H1 (cell line): ENCODE data around the gene ASXL2. TPM values are rescaled to one million over a fixed set of nuclear protein-coding genes. Genes with fewer than 3 reads are reported as not detected.

Experiments used
- CTCF ChIA-PET: fragments of 300-600 bp; sonication (Branson Sonifier 250); formaldehyde crosslinking; loops from one replicate; lab custom pipeline; 2021; ENCODE audit not compliant: partially characterized antibody; lab: Charles Lee
- POLR2A ChIA-PET: fragments of 300-600 bp; sonication (Branson Sonifier 250); formaldehyde crosslinking; loops from one replicate; lab custom pipeline; 2021; ENCODE audit warnings: inconsistent platforms; ENCODE audit not compliant: partially characterized antibody; lab: Charles Lee
- DNase-seq, 2 experiments: peaks; one replicate each; pipeline versions ENCODE4 v3.0.0 to v3.0.0-alpha.2; 2010 to 2022; ENCODE audit warnings: low spot score in 2 of 2, low read depth in 1 of 2, mixed read lengths in 1 of 2
- FAIRE-seq: peaks from 2 replicates; lab custom pipeline; 2011; peaks lifted over from hg19 to GRCh38; lab: Jason Lieb, UNC
- H2AFZ ChIP-seq: 2 replicates; pipeline ENCODE4 v1.8.1; 2012; ENCODE audit warnings: low read length, inconsistent platforms
- H2AK5ac ChIP-seq: 2 replicates; pipeline ENCODE4 v1.6.1; 2013; ENCODE audit warnings: low read depth, low read length
- H2BK120ac ChIP-seq: replicated peaks from 2 replicates; pipeline ENCODE3; 2013; ENCODE audit warnings: low read depth, low read length, inconsistent platforms
- H2BK12ac ChIP-seq: 2 replicates; pipeline ENCODE4 v1.6.1; 2013; ENCODE audit warnings: low read depth, low read length
- H2BK15ac ChIP-seq: 2 replicates; pipeline ENCODE4 v1.6.1; 2013; ENCODE audit warnings: low read length
- H2BK20ac ChIP-seq: 2 replicates; pipeline ENCODE4 v1.6.1; 2013; ENCODE audit warnings: low read length
- H2BK5ac ChIP-seq: 2 replicates; pipeline ENCODE4 v1.6.1; 2013; ENCODE audit warnings: low read depth, low read length
- H3K14ac ChIP-seq: 2 replicates; pipeline ENCODE4 v1.6.1; 2013; ENCODE audit warnings: inconsistent platforms; ENCODE audit not compliant: insufficient read length
- H3K18ac ChIP-seq: 2 replicates; pipeline ENCODE4 v1.6.1; 2013; ENCODE audit warnings: low read length; ENCODE audit errors: extremely low read depth
- H3K23ac ChIP-seq: 2 replicates; pipeline ENCODE4 v1.6.1; 2013; ENCODE audit warnings: inconsistent platforms; ENCODE audit not compliant: insufficient read length
- H3K23me2 ChIP-seq: 2 replicates; pipeline ENCODE4 v1.6.1; 2013; ENCODE audit warnings: low read depth, low read length
- H3K27ac ChIP-seq: 2 replicates; pipeline ENCODE4 v1.6.1; 2011; ENCODE audit warnings: low read depth, low read length, inconsistent platforms
- H3K27me3 ChIP-seq, 4 experiments: replicated peaks in 1 of 4; 1 replicate in 1 of 4; 2 replicates in 3 of 4; pipeline versions ENCODE4 v1.6.1 to v1.8.1; 2011 to 2013; ENCODE audit warnings: low read length in 3 of 4, mild to moderate bottlenecking in 3 of 4, inconsistent platforms in 2 of 4, mixed read lengths in 2 of 4, moderate library complexity in 1 of 4; ENCODE audit not compliant: control insufficient read depth in 3 of 4, insufficient read depth in 3 of 4; ENCODE audit errors: extremely low read depth in 1 of 4
- H3K36me3 ChIP-seq, 4 experiments: 2 replicates each; pipeline versions ENCODE4 v1.6.1 to v1.8.1; 2011 to 2013; ENCODE audit warnings: mild to moderate bottlenecking in 4 of 4, low read length in 3 of 4, moderate library complexity in 2 of 4, control low read depth in 1 of 4, inconsistent platforms in 1 of 4; ENCODE audit not compliant: insufficient read depth in 4 of 4, control insufficient read depth in 2 of 4
- H3K4ac ChIP-seq: replicated peaks from 2 replicates; pipeline ENCODE3; 2013; ENCODE audit warnings: low read length, low read depth, mixed read lengths, inconsistent platforms; ENCODE audit not compliant: insufficient read length
- H3K4me1 ChIP-seq, 4 experiments: replicated peaks in 1 of 4; 1 replicate in 1 of 4; 2 replicates in 3 of 4; pipeline versions ENCODE4 v1.6.1 to v1.8.1; 2011 to 2013; ENCODE audit warnings: low read length in 3 of 4, inconsistent platforms in 2 of 4, mixed read lengths in 1 of 4; ENCODE audit not compliant: insufficient read depth in 4 of 4, control insufficient read depth in 3 of 4
- H3K4me2 ChIP-seq, 2 experiments: 2 replicates each; pipeline versions ENCODE4 v1.6.1 to v1.8.1; 2011 to 2013; ENCODE audit warnings: low read depth in 2 of 2, low read length in 2 of 2, control low read depth in 1 of 2, inconsistent platforms in 1 of 2, mild to moderate bottlenecking in 1 of 2; ENCODE audit not compliant: insufficient read depth in 1 of 2
- H3K4me3 ChIP-seq, 4 experiments: fragments of 200-600, 300-600 bp in 1 of 4; sonication (generic), shearing (Covaris generic), sonication (Bioruptor Twin) in 1 of 4; 2 replicates each; pipeline versions ENCODE4 v1.5.1 to v1.8.1; 2011 to 2016; ENCODE audit warnings: low read length in 4 of 4, low read depth in 3 of 4, control low read depth in 2 of 4, inconsistent platforms in 2 of 4, mild to moderate bottlenecking in 2 of 4, mixed read lengths in 1 of 4, moderate library complexity in 1 of 4; ENCODE audit not compliant: insufficient read depth in 2 of 4; ENCODE audit errors: extremely low read depth in 1 of 4
- H3K56ac ChIP-seq: replicated peaks from 2 replicates; pipeline ENCODE3; 2013; ENCODE audit warnings: low read depth, mild to moderate bottlenecking, mixed read lengths, low read length, inconsistent platforms; ENCODE audit not compliant: insufficient read length
- H3K79me1 ChIP-seq: 2 replicates; pipeline ENCODE4 v1.6.1; 2013; ENCODE audit warnings: low read depth, low read length, control low read depth
- H3K79me2 ChIP-seq, 2 experiments: 2 replicates each; pipeline versions ENCODE4 v1.6.1 to v1.8.1; 2012 to 2013; ENCODE audit warnings: low read length in 2 of 2, mild to moderate bottlenecking in 2 of 2, inconsistent platforms in 1 of 2; ENCODE audit not compliant: insufficient read depth in 2 of 2, control insufficient read depth in 1 of 2
- H3K9ac ChIP-seq, 4 experiments: replicated peaks in 1 of 4; 1 replicate in 1 of 4; 2 replicates in 3 of 4; pipeline versions ENCODE4 v1.6.1 to v1.8.1; 2011 to 2013; ENCODE audit warnings: low read depth in 3 of 4, low read length in 3 of 4, control low read depth in 2 of 4, mild to moderate bottlenecking in 2 of 4, moderate library complexity in 2 of 4, inconsistent platforms in 1 of 4; ENCODE audit errors: extremely low read depth in 1 of 4
- H3K9me3 ChIP-seq, 2 experiments: 2 replicates each; pipeline versions ENCODE4 v1.6.1 to v1.8.1; 2012 to 2013; ENCODE audit warnings: mild to moderate bottlenecking in 2 of 2, moderate library complexity in 2 of 2, control low read depth in 1 of 2, inconsistent platforms in 1 of 2, low read depth in 1 of 2, low read length in 1 of 2, mixed read lengths in 1 of 2; ENCODE audit not compliant: insufficient read depth in 2 of 2
- H4K20me1 ChIP-seq, 2 experiments: replicated peaks in 1 of 2; 2 replicates each; pipeline versions ENCODE3 to v1.8.1; 2011 to 2013; ENCODE audit warnings: inconsistent platforms in 2 of 2, low read length in 2 of 2, mild to moderate bottlenecking in 1 of 2; ENCODE audit not compliant: insufficient read depth in 2 of 2, control insufficient read depth in 1 of 2
- H4K5ac ChIP-seq: 2 replicates; pipeline ENCODE4 v1.6.1; 2013; ENCODE audit warnings: low read length, low read depth, mixed read lengths, inconsistent platforms; ENCODE audit not compliant: insufficient read length
- H4K8ac ChIP-seq: 2 replicates; pipeline ENCODE4 v1.8.0; 2013; ENCODE audit warnings: mild to moderate bottlenecking, moderate library complexity, low read length, inconsistent platforms; ENCODE audit not compliant: insufficient read depth; ENCODE audit errors: extremely low read depth
- H4K91ac ChIP-seq: replicated peaks from 2 replicates; pipeline ENCODE3; 2013; ENCODE audit warnings: low read length, mixed read lengths, inconsistent platforms; ENCODE audit not compliant: insufficient read length
- CBX5 ChIP-seq: fragments of 300-800, 300-1000 bp; sonication (generic); IDR thresholded peaks from 2 replicates; pipeline ENCODE4 v1.7.1; 2016; ENCODE audit warnings: antibody characterized with exemption, low read length, low read depth
- CHD1 ChIP-seq: IDR thresholded peaks from 2 replicates; pipeline ENCODE4 v1.6.1; 2012; ENCODE audit warnings: low read depth, low read length, improper control_type of control experiment
- CREB1 ChIP-seq: IDR thresholded peaks from 2 replicates; pipeline ENCODE4 v1.6.1; 2012; ENCODE audit warnings: inconsistent platforms
- KDM4A ChIP-seq: IDR thresholded peaks from one replicate; pipeline ENCODE4 v1.7.1; 2012; ENCODE audit warnings: low read depth, mild to moderate bottlenecking, moderate library complexity, low read length, inconsistent platforms; ENCODE audit not compliant: severe bottlenecking
- NRF1 ChIP-seq: IDR thresholded peaks from 2 replicates; pipeline ENCODE4 v1.6.1; 2011; ENCODE audit warnings: mild to moderate bottlenecking, low read depth, low read length, improper control_type of control experiment
- POLR2AphosphoS5 ChIP-seq: IDR thresholded peaks from 2 replicates; pipeline ENCODE4 v1.6.1; 2011; ENCODE audit warnings: low read depth, low read length
- RAD21 ChIP-seq, 2 experiments: IDR thresholded peaks in 1 of 2; conservative IDR thresholded peaks in 1 of 2; 2 replicates each; pipeline ENCODE4 v1.6.1; 2011; ENCODE audit warnings: low read depth in 2 of 2, low read length in 2 of 2, improper control_type of control experiment in 1 of 2, inconsistent platforms in 1 of 2, mild to moderate bottlenecking in 1 of 2, moderate library complexity in 1 of 2
- RBBP5 ChIP-seq: IDR thresholded peaks from 2 replicates; pipeline ENCODE4 v1.7.1; 2012; ENCODE audit warnings: low read depth, mild to moderate bottlenecking, inconsistent platforms, low read length, moderate library complexity, borderline replicate concordance
- TCF12 ChIP-seq: IDR thresholded peaks from 2 replicates; pipeline ENCODE4 v1.6.1; 2011; ENCODE audit warnings: low read depth, mild to moderate bottlenecking, low read length
- YY1 ChIP-seq: IDR thresholded peaks from 2 replicates; pipeline ENCODE4 v1.6.1; 2011; ENCODE audit warnings: low read depth, mild to moderate bottlenecking, low read length
- WGBS, 2 experiments: shearing (Covaris generic) in 1 of 2; methylation state at CpG; one replicate each; pipeline versions ENCODE4 v1.1.6 to v1.1.7; 2013 to 2015; ENCODE audit warnings: low lambda C conversion rate in 2 of 2, mixed read lengths in 2 of 2, inconsistent platforms in 1 of 2, low coverage in 1 of 2, missing lambda C conversion rate in 1 of 2; ENCODE audit not compliant: insufficient replicate concordance in 2 of 2, insufficient coverage in 1 of 2, insufficient read length in 1 of 2; ENCODE audit errors: extremely low coverage in 1 of 2, missing lambda C conversion rate in 1 of 2; 5-methylcytosine and 5-hydroxymethylcytosine counted together
- polyA plus RNA-seq, 7 experiments: library from polyadenylated mRNA; depleted of rRNA in 3 of 7; stranded (reverse) in 5 of 7; unstranded in 2 of 7; fragments of >200 nt in 5 of 7; fragments of 200-250 nt in 2 of 7; gene quantifications; 1 replicate in 5 of 7; 2 replicates in 1 of 7; 4 replicates in 1 of 7; pipeline versions ENCODE4 v1.2.1 to v1.2.3, GENCODE V29; 2011 to 2013; ENCODE audit warnings: missing spikeins in 2 of 7, mixed read lengths in 2 of 7
- total RNA-seq: library from RNA; stranded (reverse); fragmentation: NEBNext Ultra II Directional; extraction: Animal tissue kit (Norgen Biotek cat#: 25700); gene quantifications from 2 replicates; pipeline ENCODE4 v1.2.1, GENCODE V29; 2021

The ASXL2 gene
- total and polyA plus RNA-seq, 2 of the 8 experiments (the other 6 are each of a cell fraction or from before 2014, with no cell fraction given), result 7.2 to 41.3 TPM

DNA sequence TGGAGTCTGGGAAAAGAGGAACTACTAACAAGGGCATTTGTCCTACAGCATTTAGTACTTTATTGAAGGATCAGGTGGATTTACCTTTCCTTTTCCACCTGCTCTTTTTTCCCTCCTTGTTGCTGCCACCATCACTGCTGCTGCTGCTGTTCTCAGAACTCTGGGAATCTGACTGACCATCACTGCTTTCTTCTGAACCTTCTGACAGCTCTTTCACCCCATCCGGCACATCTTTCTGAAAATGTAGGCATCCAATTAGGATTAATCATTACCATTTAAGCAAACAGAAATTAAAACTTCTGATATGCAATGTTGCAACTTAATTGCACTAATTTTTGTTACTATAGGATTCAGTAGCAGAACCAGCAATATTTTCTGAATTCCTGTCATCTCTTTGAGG lies 79.0 kb downstream of the ASXL2 start:
- POLR2A ChIA-PET, result no interaction called here
- Histone ChIP-seq H2BK20ac (no peak overlapping the region), H4K8ac (no peak overlapping the region), H3K27me3 (no peaks in the 10 kb centered on the region), H3K79me2 (no peaks in the 10 kb centered on the region), H3K18ac (no peak overlapping the region), H3K36me3 (peaks cover 2 to 28% (median 17%) of the 10 kb centered on the region in 4 experiments), H3K79me1 (peaks cover 3% of the 10 kb centered on the region; the same call in 1 of the 2 replicates), H3K4ac (no peak overlapping the region), H2BK15ac (no peak overlapping the region), H2BK5ac (no peak overlapping the region), H2BK120ac (no peak overlapping the region), H4K5ac (no peak overlapping the region), H3K9ac (no peak overlapping the region), H3K23me2 (no peaks in the 10 kb centered on the region), H2BK12ac (no peak overlapping the region)
- 81% methylated on average over 1 of the region's 1 CpG; no CpG with 5 or more reads in 1 of the 2 experiments for WGBS, 2 experiments
- TF ChIP-seq TCF12 (no peak), CREB1 (no peak), CBX5 (no peak), YY1 (no peak), KDM4A (no peak), RBBP5 (no peak), NRF1 (no peak), CHD1 (no peak), RAD21 (IDR thresholded peaks at IDR 0.05 in 1 of 2, conservative IDR thresholded peaks at IDR 0.05 in 1 of 2; ENCODE audit: low read depth in 2 of 2, low read length in 2 of 2) (no peak), POLR2AphosphoS5 (no peak)
- TF ChIP-seq, all 59 proteins: peak for 0
- Histone ChIP-seq H3K14ac (no peak overlapping the region), H2AK5ac (no peak overlapping the region), H3K56ac (no peak overlapping the region), H4K20me1 (no peaks in the 10 kb centered on the region), H2AFZ (no peak overlapping the region), H4K91ac (no peak overlapping the region), H3K9me3 (no peaks in the 10 kb centered on the region), H3K4me1 (no peaks in the 10 kb centered on the region), H3K27ac (no peak overlapping the region), H3K23ac (no peak overlapping the region), H3K4me2 (no peak overlapping the region), H3K4me3 (no peak overlapping the region)
- FAIRE-seq (no peak), DNase-seq (no peak)
- CTCF ChIA-PET, result interaction anchor here (0.5 to 1.9 kb wide), 3 partner anchors 10 to 16 kb away, joined by 3 to 5 read pairs (median 4); no protein-coding TSS in a partner anchor
